GM21529 (cell line): Measurements from ENCODE around the gene LUC7L3.
"Not testable (repeated sequence)": the region's sequence is repeated elsewhere in the genome, so short reads cannot be mapped to it uniquely, and the experiment has no call there.

Source experiments
- ATAC-seq: cut with Tn5 transposase; IDR thresholded peaks from one replicate; pipeline ENCODE4 v1.9.1; 2021; ENCODE audit not compliant: unreplicated experiment

Gene LUC7L3

DNA sequence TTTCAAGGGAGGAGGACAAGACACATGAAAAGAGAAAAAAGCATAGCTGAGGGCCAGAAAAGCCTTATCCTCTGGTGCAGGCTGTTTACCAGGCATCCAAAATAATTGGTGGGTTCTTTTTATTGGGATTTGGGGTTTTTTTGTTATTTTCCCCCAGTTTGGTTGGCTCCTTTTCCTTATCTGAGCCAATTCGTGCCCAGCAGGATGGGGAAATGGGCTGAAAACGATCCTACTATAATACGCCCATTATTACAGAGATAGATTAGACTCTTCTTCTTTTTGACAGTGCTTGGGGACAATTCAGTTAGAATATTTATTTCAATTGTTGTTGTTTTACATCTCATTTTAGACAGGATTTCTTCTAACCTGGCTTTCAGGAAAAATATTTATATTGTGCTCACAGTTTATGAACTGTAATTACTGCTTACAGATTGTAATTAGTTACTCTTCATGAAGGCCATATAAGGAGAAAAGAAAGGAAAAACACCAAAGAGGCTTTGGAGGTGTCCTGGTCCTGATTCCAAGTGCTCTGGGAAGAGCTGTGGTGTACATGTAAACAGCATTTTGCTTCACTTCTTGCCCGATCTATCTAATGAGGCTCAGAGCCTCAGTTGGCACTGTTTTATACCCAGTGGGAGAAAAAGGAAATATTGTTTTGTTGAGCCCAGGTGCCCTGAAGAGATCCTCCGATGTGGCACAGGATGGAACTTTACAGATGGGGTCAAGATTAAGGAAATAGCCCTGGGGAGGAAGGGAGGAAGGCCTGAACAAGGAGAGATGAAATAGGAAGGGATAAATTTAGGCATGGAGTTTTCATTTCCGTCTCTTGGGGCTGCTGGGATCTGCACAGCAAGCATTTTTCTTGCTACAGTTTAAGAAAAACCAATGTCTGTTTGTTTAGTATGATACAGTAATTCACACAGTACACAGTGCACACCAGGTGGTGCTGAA is 11.1 kb upstream of the LUC7L3 start:
- no peak for ATAC-seq

- ATAC-seq, result not testable (repeated sequence)
Measured at GRCh38 chr17:50709053-50709452, 10.3 kb upstream of the LUC7L3 start.

DNA sequence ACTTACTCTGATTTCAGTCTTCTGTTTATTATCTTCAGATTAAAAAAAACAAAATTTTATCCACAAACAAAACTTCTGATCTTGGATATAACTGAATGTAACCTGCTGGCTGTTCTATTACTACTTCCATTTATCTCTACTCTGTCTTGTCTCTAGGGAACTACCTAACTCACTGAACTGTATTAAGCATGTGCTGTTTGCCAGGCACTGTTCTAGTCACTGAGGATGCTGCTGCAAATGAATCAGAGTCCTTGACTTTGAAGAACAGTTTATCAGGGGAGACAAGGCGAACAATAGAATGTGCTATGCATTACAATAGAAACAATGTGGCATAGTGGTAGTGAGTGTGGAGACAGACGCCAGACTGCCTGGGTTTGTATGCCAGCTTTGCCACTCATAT is 9.4 kb upstream of the LUC7L3 start:
- ATAC-seq, result no peak

GRCh38 chr17:50710650-50711049 is 8.8 kb upstream of the LUC7L3 start:
- ATAC-seq, result no peak

GRCh38 chr17:50712641-50713040 is 6.8 kb upstream of the LUC7L3 start:
- no peak for ATAC-seq

GRCh38 chr17:50715471-50715870 is 3.9 kb upstream of the LUC7L3 start:
- no peak for ATAC-seq

- no peak for ATAC-seq
Measured at GRCh38 chr17:50719924-50720794, 756 bp downstream of the LUC7L3 start.

DNA sequence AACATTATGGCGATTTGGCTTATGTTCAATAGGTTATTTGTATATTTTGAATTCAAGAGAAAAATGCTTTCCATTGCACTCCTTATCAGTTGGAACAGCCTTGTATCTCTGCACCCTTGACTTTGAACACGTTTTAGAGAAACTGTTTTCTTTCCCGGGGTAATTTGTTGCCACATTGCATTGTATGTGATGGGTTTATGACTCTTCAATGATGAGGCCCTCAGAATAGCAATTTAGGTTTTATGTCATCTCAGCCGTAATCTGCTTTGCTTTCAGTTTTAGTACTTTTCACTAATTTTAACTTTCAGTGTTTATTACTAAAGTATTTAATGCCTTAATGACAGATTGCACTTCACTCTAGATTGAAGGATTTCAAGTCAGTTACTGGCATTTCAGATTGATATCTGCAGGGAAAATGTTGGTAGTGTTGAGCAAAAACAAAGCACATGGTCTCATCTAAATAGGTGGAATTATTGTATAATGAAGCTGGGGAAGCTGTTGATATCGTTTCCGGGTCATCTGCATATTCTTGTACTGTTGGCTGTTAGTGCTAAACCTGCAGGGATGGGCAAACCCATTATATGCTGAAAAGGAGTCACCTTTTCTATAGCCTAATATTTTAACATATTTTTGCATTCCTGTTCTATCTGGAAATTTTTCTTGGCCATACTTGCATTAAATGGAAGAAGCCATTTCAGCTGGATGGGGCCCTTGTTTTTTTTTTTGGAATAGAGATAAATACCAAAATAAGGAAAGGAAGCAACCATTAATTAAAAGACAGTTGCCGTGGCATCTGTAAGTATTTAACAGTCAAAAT is 2.0 kb downstream of the LUC7L3 start:
- ATAC-seq, result no peak

DNA sequence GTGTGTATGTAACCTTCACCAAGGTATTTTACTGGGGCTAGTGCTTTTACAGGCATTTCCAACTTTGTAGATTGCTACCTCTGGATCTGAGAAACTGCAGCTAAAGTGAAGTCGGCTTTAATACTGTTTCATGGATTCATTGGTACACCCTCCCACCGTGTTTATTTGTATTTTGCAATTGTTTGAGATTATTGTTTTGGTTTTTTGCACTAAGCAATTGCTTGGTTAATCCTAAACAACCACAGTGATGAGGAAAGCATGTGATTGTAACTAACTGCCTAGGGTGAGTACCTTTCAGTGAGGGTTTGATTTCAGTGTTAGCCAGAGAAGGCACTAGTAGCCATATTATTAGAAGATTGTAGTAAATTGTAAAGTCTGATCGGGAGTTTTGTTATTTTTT is 3.3 kb downstream of the LUC7L3 start:
- no peak for ATAC-seq

GRCh38 chr17:50724622-50725021 is 5.2 kb downstream of the LUC7L3 start:
- ATAC-seq, result not testable (repeated sequence)

DNA sequence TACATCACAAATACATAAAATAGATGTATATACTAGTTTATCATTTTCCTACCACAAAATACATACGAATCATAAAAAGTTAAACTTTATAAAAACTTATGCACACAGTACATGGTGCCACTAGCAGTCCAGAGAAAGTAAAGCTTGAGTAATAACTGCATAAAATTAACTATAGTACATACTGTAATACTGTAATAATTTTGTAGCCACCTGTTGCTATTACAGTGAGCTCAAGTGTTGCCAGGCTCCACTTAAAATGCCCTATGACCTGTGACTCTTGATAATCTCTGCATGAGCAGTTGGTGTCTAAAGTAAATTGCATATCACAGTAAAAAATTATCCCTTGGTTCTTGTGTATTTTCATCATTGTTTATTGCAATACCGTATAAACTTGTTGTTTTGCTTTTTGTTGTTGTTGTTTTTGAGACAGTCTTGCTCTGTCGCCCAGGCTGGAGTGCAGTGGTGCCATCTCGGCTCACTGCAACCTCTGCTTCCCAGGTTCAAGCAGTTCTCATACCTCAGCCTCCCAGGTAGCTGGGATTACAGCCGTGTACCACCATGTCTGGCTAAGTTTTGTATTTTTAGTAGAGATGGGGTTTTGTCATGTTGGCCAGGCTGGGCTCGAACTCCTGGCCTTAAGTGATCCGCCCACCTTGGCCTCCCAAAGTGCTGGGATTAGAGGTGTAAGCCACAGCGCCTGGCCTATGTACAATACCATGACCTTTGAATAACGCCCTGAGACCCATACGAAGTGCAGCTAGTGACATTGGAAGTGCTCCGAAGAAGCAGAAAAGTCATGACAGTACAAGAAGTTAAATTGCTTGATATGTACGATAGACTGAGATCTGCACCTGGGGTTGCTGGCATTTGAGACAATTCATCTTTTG is 6.6 kb downstream of the LUC7L3 start:
- ATAC-seq, result no peak

- ATAC-seq, result no peak
Measured at GRCh38 chr17:50728112-50728429, 8.7 kb downstream of the LUC7L3 start.

DNA sequence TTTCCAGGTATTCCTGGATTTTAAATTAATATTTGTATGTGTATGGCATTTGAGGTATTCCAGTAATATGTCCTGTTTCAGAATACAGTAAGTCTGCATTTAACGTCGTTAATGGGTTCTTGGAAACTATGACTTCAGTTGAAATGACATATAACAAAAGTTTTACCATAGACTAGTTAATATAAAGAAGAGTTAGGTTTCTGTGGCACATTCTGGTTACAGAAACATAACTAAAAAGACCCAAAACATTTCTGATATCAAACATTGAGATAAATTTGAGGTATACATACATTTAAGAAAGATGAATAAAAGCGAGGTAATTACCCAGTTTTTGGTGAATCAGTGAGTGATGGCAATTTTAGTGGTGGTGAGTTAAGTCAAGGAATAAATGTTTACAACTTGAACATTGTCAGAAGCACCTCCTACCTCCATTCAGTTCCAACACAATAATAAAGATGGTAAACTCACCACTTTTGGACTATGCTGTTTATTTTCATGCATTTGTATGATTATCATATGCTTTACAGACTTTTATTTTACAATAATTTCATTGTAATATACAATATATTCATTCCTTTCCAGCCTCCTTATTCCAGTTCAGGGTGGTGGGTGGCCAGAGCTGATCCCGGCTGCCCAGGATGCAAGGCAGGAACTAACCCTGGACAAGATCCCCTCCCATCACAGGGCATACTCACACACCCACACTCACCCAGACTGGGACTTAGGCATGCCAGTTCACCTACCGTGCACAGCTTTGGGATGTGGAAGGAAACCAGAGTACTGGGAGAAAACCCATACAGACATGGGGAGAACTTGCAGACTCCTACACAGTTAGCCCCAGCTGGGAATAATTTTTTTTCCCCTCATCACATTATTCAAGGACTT is 9.7 kb downstream of the LUC7L3 start:
- no peak for ATAC-seq

DNA sequence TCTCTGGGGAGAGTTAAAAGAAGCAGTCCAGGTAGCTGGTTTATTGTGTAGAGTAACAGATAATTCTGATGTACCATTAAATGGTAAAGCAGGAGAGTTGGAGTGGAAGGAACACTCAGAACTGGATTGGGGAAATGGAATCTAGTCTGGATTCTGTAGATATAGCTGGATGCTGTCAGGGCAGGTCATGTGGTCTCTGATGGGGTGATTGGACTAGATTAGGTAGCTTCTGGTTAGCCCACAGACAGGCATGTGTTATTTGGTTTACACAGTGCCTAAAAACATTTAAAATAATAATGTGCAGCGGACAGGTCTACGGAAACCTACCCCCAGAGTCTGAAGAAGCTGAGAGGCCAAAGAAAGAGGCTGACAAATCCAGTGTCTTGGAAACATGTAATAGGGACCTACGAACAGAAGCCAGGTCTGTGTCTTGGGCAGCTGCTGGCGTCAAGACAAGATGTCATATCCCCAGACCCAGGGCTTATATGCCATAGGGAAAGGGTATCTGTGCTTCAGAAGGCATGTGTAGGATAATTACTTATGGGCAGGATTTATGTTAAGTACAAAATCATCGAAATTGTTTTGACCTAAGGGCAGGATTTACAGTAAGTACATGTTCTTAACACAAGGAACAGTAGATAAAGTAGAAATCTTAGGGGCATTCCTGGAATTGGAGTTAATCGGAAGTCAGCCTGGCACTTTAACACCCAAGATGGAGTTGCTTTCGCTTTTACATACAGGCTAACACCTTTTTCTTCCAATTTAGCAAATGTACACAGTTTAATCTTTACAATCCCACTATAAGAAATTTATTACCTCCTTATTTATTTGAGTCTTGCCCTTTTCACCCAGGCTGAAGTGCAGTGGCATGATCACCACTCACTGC is 12.4 kb downstream of the LUC7L3 start:
- no peak for ATAC-seq

DNA sequence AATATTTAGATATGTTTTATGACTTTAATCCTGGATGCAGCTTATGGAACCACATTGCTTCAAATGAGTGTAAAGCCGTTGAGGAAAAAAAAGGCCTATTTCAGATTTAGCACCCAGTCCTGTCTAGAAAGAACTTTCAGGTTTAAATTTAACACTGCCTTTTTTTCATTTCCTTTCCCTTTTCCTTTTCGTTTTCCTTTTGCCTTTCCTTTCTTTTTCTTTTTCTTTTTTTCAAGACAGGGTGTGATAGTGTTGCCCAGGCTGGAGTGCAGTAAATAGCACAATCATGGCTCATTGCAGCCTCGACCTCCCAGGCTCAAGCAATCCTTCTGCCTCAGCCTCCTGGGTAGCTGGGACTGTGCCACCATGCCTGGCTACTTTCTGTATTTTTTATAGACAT is 15.9 kb downstream of the LUC7L3 start:
- no peak for ATAC-seq

DNA sequence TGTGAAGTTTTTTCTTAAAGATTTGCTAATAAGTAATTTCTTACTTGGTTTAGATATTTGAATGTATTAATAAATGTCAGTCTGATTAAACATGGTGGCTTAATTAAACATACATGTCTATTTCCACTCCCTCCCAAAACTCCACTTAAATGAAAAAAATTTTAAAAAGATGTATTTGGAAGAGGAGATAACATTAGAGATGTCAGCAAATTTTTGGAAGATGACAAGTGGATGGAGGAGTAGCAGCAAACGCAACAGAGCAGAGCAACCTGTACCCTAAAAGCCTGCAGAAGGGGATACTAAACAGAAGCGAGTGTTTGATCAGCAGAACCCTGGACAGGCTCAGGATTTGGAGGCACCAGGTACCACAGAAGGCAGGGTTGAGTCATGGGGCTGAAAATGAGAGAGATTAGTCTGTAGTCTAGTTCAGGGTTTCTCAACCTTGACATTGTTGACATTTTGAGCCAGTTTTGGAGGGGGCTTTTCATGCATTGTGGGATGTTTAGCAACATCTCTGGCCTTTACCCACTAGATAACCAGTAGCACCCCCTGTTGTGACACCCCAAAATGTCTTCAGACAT is 17.8 kb downstream of the LUC7L3 start:
- no peak for ATAC-seq

DNA sequence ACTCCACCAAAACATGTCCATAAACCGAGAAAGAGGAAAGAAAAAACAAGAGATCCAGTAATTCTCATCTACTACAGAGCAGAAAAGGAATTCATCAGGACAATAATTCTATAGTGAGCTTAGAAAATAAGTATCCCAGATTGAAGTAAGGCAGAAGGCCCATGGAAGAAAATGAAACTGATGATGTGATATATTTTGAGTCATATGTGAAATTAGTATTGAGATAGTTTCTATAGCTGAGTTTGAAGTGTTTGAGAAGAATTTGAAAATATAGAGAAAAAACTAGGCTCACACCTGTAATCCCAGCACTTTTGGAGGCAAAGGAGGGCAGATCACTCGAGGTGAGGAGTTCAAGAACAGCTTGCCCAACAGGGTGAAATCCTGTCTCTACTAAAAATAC is 19.7 kb downstream of the LUC7L3 start:
- ATAC-seq, result no peak

DNA sequence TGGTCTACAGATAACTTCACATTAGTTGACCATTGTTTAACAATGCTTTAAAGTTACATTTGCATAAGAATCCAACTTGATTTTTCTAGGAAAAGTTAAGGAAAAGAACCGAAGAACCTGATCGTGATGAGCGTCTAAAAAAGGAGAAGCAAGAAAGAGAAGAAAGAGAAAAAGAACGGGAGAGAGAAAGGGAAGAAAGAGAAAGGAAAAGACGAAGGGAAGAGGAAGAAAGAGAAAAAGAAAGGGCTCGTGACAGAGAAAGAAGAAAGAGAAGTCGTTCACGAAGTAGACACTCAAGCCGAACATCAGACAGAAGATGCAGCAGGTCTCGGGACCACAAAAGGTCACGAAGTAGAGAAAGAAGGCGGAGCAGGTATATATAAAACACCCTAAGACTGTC is 26.2 kb downstream of the LUC7L3 start:
- ATAC-seq, result no peak
